H1 (cell line): Measurements from ENCODE around the gene AATK. TPM values are rescaled to one million over a fixed set of nuclear protein-coding genes. Genes with fewer than 3 reads are reported as not detected.

Experiments used
- CTCF ChIA-PET: fragments of 300-600 bp; sonication (Branson Sonifier 250); formaldehyde crosslinking; loops from one replicate; lab custom pipeline; 2021; ENCODE audit not compliant: partially characterized antibody; lab: Charles Lee
- POLR2A ChIA-PET: fragments of 300-600 bp; sonication (Branson Sonifier 250); formaldehyde crosslinking; loops from one replicate; lab custom pipeline; 2021; ENCODE audit warnings: inconsistent platforms; ENCODE audit not compliant: partially characterized antibody; lab: Charles Lee
- DNase-seq, 2 experiments: peaks; one replicate each; pipeline versions ENCODE4 v3.0.0 to v3.0.0-alpha.2; 2010 to 2022; ENCODE audit warnings: low spot score in 2 of 2, low read depth in 1 of 2, mixed read lengths in 1 of 2
- FAIRE-seq: peaks from 2 replicates; lab custom pipeline; 2011; peaks lifted over from hg19 to GRCh38; lab: Jason Lieb, UNC
- H2AFZ ChIP-seq: 2 replicates; pipeline ENCODE4 v1.8.1; 2012; ENCODE audit warnings: low read length, inconsistent platforms
- H2AK5ac ChIP-seq: 2 replicates; pipeline ENCODE4 v1.6.1; 2013; ENCODE audit warnings: low read depth, low read length
- H2BK120ac ChIP-seq: replicated peaks from 2 replicates; pipeline ENCODE3; 2013; ENCODE audit warnings: low read depth, low read length, inconsistent platforms
- H2BK12ac ChIP-seq: 2 replicates; pipeline ENCODE4 v1.6.1; 2013; ENCODE audit warnings: low read depth, low read length
- H2BK15ac ChIP-seq: 2 replicates; pipeline ENCODE4 v1.6.1; 2013; ENCODE audit warnings: low read length
- H2BK20ac ChIP-seq: 2 replicates; pipeline ENCODE4 v1.6.1; 2013; ENCODE audit warnings: low read length
- H2BK5ac ChIP-seq: 2 replicates; pipeline ENCODE4 v1.6.1; 2013; ENCODE audit warnings: low read depth, low read length
- H3K14ac ChIP-seq: 2 replicates; pipeline ENCODE4 v1.6.1; 2013; ENCODE audit warnings: inconsistent platforms; ENCODE audit not compliant: insufficient read length
- H3K18ac ChIP-seq: 2 replicates; pipeline ENCODE4 v1.6.1; 2013; ENCODE audit warnings: low read length; ENCODE audit errors: extremely low read depth
- H3K23ac ChIP-seq: 2 replicates; pipeline ENCODE4 v1.6.1; 2013; ENCODE audit warnings: inconsistent platforms; ENCODE audit not compliant: insufficient read length
- H3K23me2 ChIP-seq: 2 replicates; pipeline ENCODE4 v1.6.1; 2013; ENCODE audit warnings: low read depth, low read length
- H3K27ac ChIP-seq: 2 replicates; pipeline ENCODE4 v1.6.1; 2011; ENCODE audit warnings: low read depth, low read length, inconsistent platforms
- H3K27me3 ChIP-seq, 4 experiments: replicated peaks in 1 of 4; 1 replicate in 1 of 4; 2 replicates in 3 of 4; pipeline versions ENCODE4 v1.6.1 to v1.8.1; 2011 to 2013; ENCODE audit warnings: low read length in 3 of 4, mild to moderate bottlenecking in 3 of 4, inconsistent platforms in 2 of 4, mixed read lengths in 2 of 4, moderate library complexity in 1 of 4; ENCODE audit not compliant: control insufficient read depth in 3 of 4, insufficient read depth in 3 of 4; ENCODE audit errors: extremely low read depth in 1 of 4
- H3K36me3 ChIP-seq, 4 experiments: 2 replicates each; pipeline versions ENCODE4 v1.6.1 to v1.8.1; 2011 to 2013; ENCODE audit warnings: mild to moderate bottlenecking in 4 of 4, low read length in 3 of 4, moderate library complexity in 2 of 4, control low read depth in 1 of 4, inconsistent platforms in 1 of 4; ENCODE audit not compliant: insufficient read depth in 4 of 4, control insufficient read depth in 2 of 4
- H3K4ac ChIP-seq: replicated peaks from 2 replicates; pipeline ENCODE3; 2013; ENCODE audit warnings: low read length, low read depth, mixed read lengths, inconsistent platforms; ENCODE audit not compliant: insufficient read length
- H3K4me1 ChIP-seq, 4 experiments: replicated peaks in 1 of 4; 1 replicate in 1 of 4; 2 replicates in 3 of 4; pipeline versions ENCODE4 v1.6.1 to v1.8.1; 2011 to 2013; ENCODE audit warnings: low read length in 3 of 4, inconsistent platforms in 2 of 4, mixed read lengths in 1 of 4; ENCODE audit not compliant: insufficient read depth in 4 of 4, control insufficient read depth in 3 of 4
- H3K4me2 ChIP-seq, 2 experiments: 2 replicates each; pipeline versions ENCODE4 v1.6.1 to v1.8.1; 2011 to 2013; ENCODE audit warnings: low read depth in 2 of 2, low read length in 2 of 2, control low read depth in 1 of 2, inconsistent platforms in 1 of 2, mild to moderate bottlenecking in 1 of 2; ENCODE audit not compliant: insufficient read depth in 1 of 2
- H3K4me3 ChIP-seq, 4 experiments: fragments of 200-600, 300-600 bp in 1 of 4; sonication (generic), shearing (Covaris generic), sonication (Bioruptor Twin) in 1 of 4; 2 replicates each; pipeline versions ENCODE4 v1.5.1 to v1.8.1; 2011 to 2016; ENCODE audit warnings: low read length in 4 of 4, low read depth in 3 of 4, control low read depth in 2 of 4, inconsistent platforms in 2 of 4, mild to moderate bottlenecking in 2 of 4, mixed read lengths in 1 of 4, moderate library complexity in 1 of 4; ENCODE audit not compliant: insufficient read depth in 2 of 4; ENCODE audit errors: extremely low read depth in 1 of 4
- H3K56ac ChIP-seq: replicated peaks from 2 replicates; pipeline ENCODE3; 2013; ENCODE audit warnings: low read depth, mild to moderate bottlenecking, mixed read lengths, low read length, inconsistent platforms; ENCODE audit not compliant: insufficient read length
- H3K79me1 ChIP-seq: 2 replicates; pipeline ENCODE4 v1.6.1; 2013; ENCODE audit warnings: low read depth, low read length, control low read depth
- H3K79me2 ChIP-seq, 2 experiments: 2 replicates each; pipeline versions ENCODE4 v1.6.1 to v1.8.1; 2012 to 2013; ENCODE audit warnings: low read length in 2 of 2, mild to moderate bottlenecking in 2 of 2, inconsistent platforms in 1 of 2; ENCODE audit not compliant: insufficient read depth in 2 of 2, control insufficient read depth in 1 of 2
- H3K9ac ChIP-seq, 4 experiments: replicated peaks in 1 of 4; 1 replicate in 1 of 4; 2 replicates in 3 of 4; pipeline versions ENCODE4 v1.6.1 to v1.8.1; 2011 to 2013; ENCODE audit warnings: low read depth in 3 of 4, low read length in 3 of 4, control low read depth in 2 of 4, mild to moderate bottlenecking in 2 of 4, moderate library complexity in 2 of 4, inconsistent platforms in 1 of 4; ENCODE audit errors: extremely low read depth in 1 of 4
- H3K9me3 ChIP-seq, 2 experiments: 2 replicates each; pipeline versions ENCODE4 v1.6.1 to v1.8.1; 2012 to 2013; ENCODE audit warnings: mild to moderate bottlenecking in 2 of 2, moderate library complexity in 2 of 2, control low read depth in 1 of 2, inconsistent platforms in 1 of 2, low read depth in 1 of 2, low read length in 1 of 2, mixed read lengths in 1 of 2; ENCODE audit not compliant: insufficient read depth in 2 of 2
- H4K20me1 ChIP-seq, 2 experiments: replicated peaks in 1 of 2; 2 replicates each; pipeline versions ENCODE3 to v1.8.1; 2011 to 2013; ENCODE audit warnings: inconsistent platforms in 2 of 2, low read length in 2 of 2, mild to moderate bottlenecking in 1 of 2; ENCODE audit not compliant: insufficient read depth in 2 of 2, control insufficient read depth in 1 of 2
- H4K5ac ChIP-seq: 2 replicates; pipeline ENCODE4 v1.6.1; 2013; ENCODE audit warnings: low read length, low read depth, mixed read lengths, inconsistent platforms; ENCODE audit not compliant: insufficient read length
- H4K8ac ChIP-seq: 2 replicates; pipeline ENCODE4 v1.8.0; 2013; ENCODE audit warnings: mild to moderate bottlenecking, moderate library complexity, low read length, inconsistent platforms; ENCODE audit not compliant: insufficient read depth; ENCODE audit errors: extremely low read depth
- H4K91ac ChIP-seq: replicated peaks from 2 replicates; pipeline ENCODE3; 2013; ENCODE audit warnings: low read length, mixed read lengths, inconsistent platforms; ENCODE audit not compliant: insufficient read length
- ASH2L ChIP-seq: fragments of 200-600, 300-600 bp; sonication (generic); IDR thresholded peaks from one replicate; pipeline ENCODE4 v1.7.1; 2017; ENCODE audit warnings: low read length
- CEBPB ChIP-seq: IDR thresholded peaks from 2 replicates; pipeline ENCODE4 v1.6.1; 2012; ENCODE audit warnings: low read depth, low read length
- CHD1 ChIP-seq: IDR thresholded peaks from 2 replicates; pipeline ENCODE4 v1.6.1; 2012; ENCODE audit warnings: low read depth, low read length, improper control_type of control experiment
- EZH2 ChIP-seq: fragments of 200-600 bp; sonication (generic); IDR thresholded peaks from 2 replicates; pipeline ENCODE4 v1.7.1; 2012; ENCODE audit warnings: low read depth, mild to moderate bottlenecking, moderate library complexity, low read length, inconsistent platforms; ENCODE audit not compliant: severe bottlenecking
- NRF1 ChIP-seq: IDR thresholded peaks from 2 replicates; pipeline ENCODE4 v1.6.1; 2011; ENCODE audit warnings: mild to moderate bottlenecking, low read depth, low read length, improper control_type of control experiment
- POLR2A ChIP-seq, 2 experiments: IDR thresholded peaks; 1 replicate in 1 of 2; 2 replicates in 1 of 2; pipeline ENCODE4 v1.6.1; 2011; ENCODE audit warnings: low read depth in 2 of 2, low read length in 2 of 2, mild to moderate bottlenecking in 2 of 2; ENCODE audit errors: control extremely low read depth in 1 of 2
- RAD21 ChIP-seq, 2 experiments: IDR thresholded peaks in 1 of 2; conservative IDR thresholded peaks in 1 of 2; 2 replicates each; pipeline ENCODE4 v1.6.1; 2011; ENCODE audit warnings: low read depth in 2 of 2, low read length in 2 of 2, improper control_type of control experiment in 1 of 2, inconsistent platforms in 1 of 2, mild to moderate bottlenecking in 1 of 2, moderate library complexity in 1 of 2
- RXRA ChIP-seq: IDR thresholded peaks from 2 replicates; pipeline ENCODE4 v1.6.1; 2011; ENCODE audit warnings: low read depth, mild to moderate bottlenecking, low read length, moderate library complexity; ENCODE audit not compliant: insufficient read depth
- SIX5 ChIP-seq: IDR thresholded peaks from 2 replicates; pipeline ENCODE4 v1.6.1; 2011; ENCODE audit warnings: mild to moderate bottlenecking, low read depth, low read length
- SP1 ChIP-seq: IDR thresholded peaks from 2 replicates; pipeline ENCODE4 v1.6.1; 2011; ENCODE audit warnings: low read depth, low read length
- SRF ChIP-seq: IDR thresholded peaks from 2 replicates; pipeline ENCODE4 v1.6.1; 2011; ENCODE audit warnings: mild to moderate bottlenecking, low read depth, low read length, moderate library complexity
- TAF7 ChIP-seq: optimal IDR thresholded peaks from 2 replicates; pipeline ENCODE3; 2011; ENCODE audit warnings: low read depth, mild to moderate bottlenecking, inconsistent platforms, low read length, moderate library complexity, borderline replicate concordance
- USF2 ChIP-seq: IDR thresholded peaks from 2 replicates; pipeline ENCODE4 v1.6.1; 2011; ENCODE audit warnings: low read length, improper control_type of control experiment
- YY1 ChIP-seq: IDR thresholded peaks from 2 replicates; pipeline ENCODE4 v1.6.1; 2011; ENCODE audit warnings: low read depth, mild to moderate bottlenecking, low read length
- WGBS, 2 experiments: shearing (Covaris generic) in 1 of 2; methylation state at CpG; one replicate each; pipeline versions ENCODE4 v1.1.6 to v1.1.7; 2013 to 2015; ENCODE audit warnings: low lambda C conversion rate in 2 of 2, mixed read lengths in 2 of 2, inconsistent platforms in 1 of 2, low coverage in 1 of 2, missing lambda C conversion rate in 1 of 2; ENCODE audit not compliant: insufficient replicate concordance in 2 of 2, insufficient coverage in 1 of 2, insufficient read length in 1 of 2; ENCODE audit errors: extremely low coverage in 1 of 2, missing lambda C conversion rate in 1 of 2; 5-methylcytosine and 5-hydroxymethylcytosine counted together
- polyA plus RNA-seq, 7 experiments: library from polyadenylated mRNA; depleted of rRNA in 3 of 7; stranded (reverse) in 5 of 7; unstranded in 2 of 7; fragments of >200 nt in 5 of 7; fragments of 200-250 nt in 2 of 7; gene quantifications; 1 replicate in 5 of 7; 2 replicates in 1 of 7; 4 replicates in 1 of 7; pipeline versions ENCODE4 v1.2.1 to v1.2.3, GENCODE V29; 2011 to 2013; ENCODE audit warnings: missing spikeins in 2 of 7, mixed read lengths in 2 of 7
- total RNA-seq: library from RNA; stranded (reverse); fragmentation: NEBNext Ultra II Directional; extraction: Animal tissue kit (Norgen Biotek cat#: 25700); gene quantifications from 2 replicates; pipeline ENCODE4 v1.2.1, GENCODE V29; 2021

AATK gene
- total and polyA plus RNA-seq, 2 of the 8 experiments (the other 6 are each of a cell fraction or from before 2014, with no cell fraction given), result 1.7 to 3.5 TPM

- 87% methylated on average over 13 of the region's 13 CpGs; no CpG with 5 or more reads in 1 of the 2 experiments for WGBS, 2 experiments
- no peak for FAIRE-seq
- H3K9ac ChIP-seq, result no peak overlapping the region; a peak in 2 of 7 replicates
- TF ChIP-seq USF2 (no peak), SP1 (no peak), SIX5 (no peak), TAF7 (no peak), NRF1 (no peak), EZH2 (no peak), SRF (no peak), RAD21 (IDR thresholded peaks at IDR 0.05 in 1 of 2, conservative IDR thresholded peaks at IDR 0.05 in 1 of 2; ENCODE audit: low read depth in 2 of 2, low read length in 2 of 2) (no peak), RXRA (no peak), POLR2A (IDR thresholded peaks at IDR 0.05; ENCODE audit: control extremely low read depth in 1 of 2, low read depth in 2 of 2, low read length in 2 of 2) (no peak), ASH2L (no peak), YY1 (no peak), CEBPB (no peak), CHD1 (no peak)
These were observed 70.6 kb downstream of the AATK start for GRCh38 chr17:81095383-81095762.

More at GRCh38 chr17:81095383-81095762, 70.6 kb downstream of the AATK start:
- Histone ChIP-seq H2BK5ac (peak overlapping the region; percentile 82), H4K91ac (peak overlapping the region; percentile 55), H3K9me3 (no peaks in the 10 kb centered on the region), H3K56ac (no peak overlapping the region), H2AFZ (no peak overlapping the region), H3K36me3 (no peaks in the 10 kb centered on the region), H3K27ac (no peak overlapping the region; the same call in 1 of the 2 replicates), H3K18ac (peak overlapping the region; percentile 60), H4K20me1 (no peaks in the 10 kb centered on the region), H4K8ac (peak overlapping the region; percentile 62), H2BK120ac (peak overlapping the region; percentile 54), H3K14ac (no peak overlapping the region), H4K5ac (peak overlapping the region; percentile 69), H3K4ac (peak overlapping the region; percentile 78), H2AK5ac (peak overlapping the region; percentile 79; the same call in 1 of the 2 replicates), H2BK15ac (peak overlapping the region; percentile 81), H2BK12ac (peak overlapping the region; percentile 99), H3K23ac (no peak overlapping the region), H3K4me2 (0 out of 4 replicates have a peak overlapping the region, but pooled peaks of 1 of the 2 experiments have one; percentile 1), H3K4me1 (peaks cover 7 to 34% (median 27%) of the 10 kb centered on the region in 4 experiments), H3K27me3 (no peaks in the 10 kb centered on the region), H3K79me1 (no peaks in the 10 kb centered on the region), H3K4me3 (no peak overlapping the region), H2BK20ac (no peak overlapping the region), H3K23me2 (no peaks in the 10 kb centered on the region), H3K79me2 (no peaks in the 10 kb centered on the region)
- ChIA-PET CTCF (interaction anchor here (0.8 to 7.6 kb wide), 7 partner anchors 8 to 110 kb away, joined by 3 to 110 read pairs (median 4); no protein-coding TSS in a partner anchor), POLR2A (interaction anchor here (1.0 kb wide), 1 partner anchor 144 kb away, joined by 3 read pairs; the partner anchor contains the start of genes NDUFAF8 and TEPSIN)
- no peak for DNase-seq
